ENCODE measurements around the gene SPI1. TPM values are rescaled to one million over a fixed set of nuclear protein-coding genes. Genes with fewer than 3 reads are reported as not detected.
"Not testable (repeated sequence)": the region's sequence is repeated elsewhere in the genome, so short reads cannot be mapped to it uniquely, and the experiment has no call there.

Gene SPI1
- total RNA-seq, 1 experiment from 2014 or later, result not detected

- H3K14ac ChIP-seq (ENCODE audit: insufficient read depth, low read length), result no peak overlapping the region
- H3K56ac ChIP-seq (ENCODE audit: insufficient read length, low read depth, low read length), result no peak overlapping the region
- no peak overlapping the region for H3K4ac ChIP-seq (ENCODE audit: low read depth, low read length)
- H3K27me3 ChIP-seq (ENCODE audit: insufficient read depth, low read length), result no peaks in the 10 kb centered on the region
- no peaks in the 10 kb centered on the region for H3K4me1 ChIP-seq (ENCODE audit: insufficient read depth, low read length)
- H3K23me2 ChIP-seq (ENCODE audit: insufficient read length, low read depth, low read length, poor library complexity, severe bottlenecking), result no peaks in the 10 kb centered on the region
- H3K23ac ChIP-seq (ENCODE audit: insufficient read length, low read depth, low read length), result no peak overlapping the region
- no peak overlapping the region for H4K8ac ChIP-seq (replicated peaks; ENCODE audit: insufficient read length, low read depth, low read length)
- no peak for TF ChIP-seq CTCF (conservative IDR thresholded peaks at IDR 0.05)
- H2AFZ ChIP-seq (ENCODE audit: low read length), result no peak overlapping the region
- no peak overlapping the region for H2BK5ac ChIP-seq (ENCODE audit: insufficient read length, low read length)
- H3K79me1 ChIP-seq (ENCODE audit: insufficient read depth, low read depth, low read length, poor library complexity, severe bottlenecking), result no peaks in the 10 kb centered on the region
- no CpG with 5 or more reads among the region's 5 CpGs for WGBS (ENCODE audit: extremely low coverage, insufficient read length, low lambda C conversion rate)
- DNase-seq, result no peak
- peaks cover 8 to 50% (median 25%) of the 10 kb centered on the region in 3 experiments; a peak in 6 of 7 replicates for H3K36me3 Mint-ChIP-seq (ENCODE audit: insufficient read depth in 1 of 3, low read depth in 3 of 3)
- H3K9me3 Mint-ChIP-seq, result no peaks in the 10 kb centered on the region
- H4K5ac ChIP-seq (ENCODE audit: insufficient read length, low read depth, low read length), result no peak overlapping the region
- no peak overlapping the region for H2BK12ac ChIP-seq (ENCODE audit: insufficient read length, low read depth, low read length)
- H4K20me1 ChIP-seq (ENCODE audit: control insufficient read depth, insufficient read depth, insufficient read length), result no peaks in the 10 kb centered on the region
- H3K79me2 ChIP-seq (ENCODE audit: insufficient read depth, low read length), result no peaks in the 10 kb centered on the region
- H4K91ac ChIP-seq (ENCODE audit: insufficient read length, low read depth, low read length), result no peak overlapping the region
- no peak overlapping the region for H3K18ac ChIP-seq (ENCODE audit: insufficient read length, low read depth, low read length)
- no peak overlapping the region for H2BK120ac ChIP-seq (ENCODE audit: low read depth, low read length, poor library complexity, severe bottlenecking)
- H3K27me3 Mint-ChIP-seq (ENCODE audit: low read depth), result no peaks in the 10 kb centered on the region
- H3K4me2 ChIP-seq (ENCODE audit: insufficient read depth, insufficient read length, low read length), result no peak overlapping the region
- H3K27ac ChIP-seq (ENCODE audit: insufficient read length, low read depth, low read length), result no peak overlapping the region
- no peak overlapping the region for H2AK5ac ChIP-seq (ENCODE audit: insufficient read length, low read length)
- H2BK20ac ChIP-seq (ENCODE audit: low read depth, low read length, poor library complexity, severe bottlenecking), result no peak overlapping the region
- no peak overlapping the region for H3K9ac ChIP-seq (ENCODE audit: extremely low read depth, insufficient read length, low read length)
- H3K27ac Mint-ChIP-seq, result peak overlapping the region in 1 of 3 experiments; percentile 39; a peak in 1 of 7 replicates
- H3K4me1 Mint-ChIP-seq, result no peaks in the 10 kb centered on the region
- H2BK15ac ChIP-seq (ENCODE audit: low read depth, low read length), result no peak overlapping the region
- no peak overlapping the region for H3T11ph ChIP-seq (ENCODE audit: low read length)
- H3K9me3 ChIP-seq (ENCODE audit: control insufficient read depth, low read depth, low read length), result no peaks in the 10 kb centered on the region
- H3K4me3 Mint-ChIP-seq, result no peak overlapping the region
These were observed 61.1 kb downstream of the SPI1 start for GRCh38 chr11:47317064-47317828.

GRCh38 chr11:47316501-47316900, 61.8 kb downstream of the SPI1 start:
- H3K9me3 ChIP-seq (ENCODE audit: control insufficient read depth, low read depth, low read length); H4K8ac ChIP-seq (replicated peaks; ENCODE audit: insufficient read length, low read depth, low read length); H3K9ac ChIP-seq (ENCODE audit: extremely low read depth, insufficient read length, low read length); H2AK5ac ChIP-seq (ENCODE audit: insufficient read length, low read length); H4K20me1 ChIP-seq (ENCODE audit: control insufficient read depth, insufficient read depth, insufficient read length); H2AFZ ChIP-seq (ENCODE audit: low read length); H3K4me2 ChIP-seq (ENCODE audit: insufficient read depth, insufficient read length, low read length); H3K18ac ChIP-seq (ENCODE audit: insufficient read length, low read depth, low read length); H3K23ac ChIP-seq (ENCODE audit: insufficient read length, low read depth, low read length); H2BK20ac ChIP-seq (ENCODE audit: low read depth, low read length, poor library complexity, severe bottlenecking); H3K9me3 Mint-ChIP-seq; H3K4ac ChIP-seq (ENCODE audit: low read depth, low read length); H4K91ac ChIP-seq (ENCODE audit: insufficient read length, low read depth, low read length); H2BK12ac ChIP-seq (ENCODE audit: insufficient read length, low read depth, low read length); H2BK120ac ChIP-seq (ENCODE audit: low read depth, low read length, poor library complexity, severe bottlenecking); H2BK15ac ChIP-seq (ENCODE audit: low read depth, low read length); H3K27ac ChIP-seq (ENCODE audit: insufficient read length, low read depth, low read length); H3K23me2 ChIP-seq (ENCODE audit: insufficient read length, low read depth, low read length, poor library complexity, severe bottlenecking); H4K5ac ChIP-seq (ENCODE audit: insufficient read length, low read depth, low read length); H3K4me1 ChIP-seq (ENCODE audit: insufficient read depth, low read length); H3K14ac ChIP-seq (ENCODE audit: insufficient read depth, low read length); H2BK5ac ChIP-seq (ENCODE audit: insufficient read length, low read length); H3K27me3 Mint-ChIP-seq (ENCODE audit: low read depth); H3K79me2 ChIP-seq (ENCODE audit: insufficient read depth, low read length); H3K79me1 ChIP-seq (ENCODE audit: insufficient read depth, low read depth, low read length, poor library complexity, severe bottlenecking); H3K4me3 Mint-ChIP-seq; H3K4me1 Mint-ChIP-seq; H3K27ac Mint-ChIP-seq; H3K56ac ChIP-seq (ENCODE audit: insufficient read length, low read depth, low read length); DNase-seq; H3K27me3 ChIP-seq (ENCODE audit: insufficient read depth, low read length); H3T11ph ChIP-seq (ENCODE audit: low read length): not testable (repeated sequence)
- peaks cover 11 to 50% (median 27%) of the 10 kb centered on the region in 3 experiments; a peak in 6 of 7 replicates for H3K36me3 Mint-ChIP-seq (ENCODE audit: insufficient read depth in 1 of 3, low read depth in 3 of 3)
- no CpG with 5 or more reads among the region's 8 CpGs for WGBS (ENCODE audit: extremely low coverage, insufficient read length, low lambda C conversion rate)
